Mucosa of rectum (tissue), 2 donors: ENCODE data around the gene CBY3.
"Not testable (repeated sequence)": the region's sequence is repeated elsewhere in the genome, so short reads cannot be mapped to it uniquely, and the experiment has no call there.

Experiments used
- H3K27ac ChIP-seq, 2 donors: one replicate each; pipeline ENCODE4 v1.7.0; 2013; ENCODE audit warnings: inconsistent platforms in 2 of 2, low read depth in 2 of 2, low read length in 2 of 2
- H3K27me3 ChIP-seq, 2 donors: one replicate each; pipeline ENCODE4 v1.7.0; 2013; ENCODE audit warnings: low read length in 2 of 2; ENCODE audit not compliant: control insufficient read depth in 2 of 2, insufficient read depth in 2 of 2
- H3K36me3 ChIP-seq, 2 donors: one replicate each; pipeline ENCODE4 v1.7.0; 2013; ENCODE audit warnings: low read length in 2 of 2; ENCODE audit not compliant: control insufficient read depth in 2 of 2, insufficient read depth in 2 of 2
- H3K4me1 ChIP-seq, 2 donors: one replicate each; pipeline ENCODE4 v1.7.0; 2013; ENCODE audit warnings: low read length in 2 of 2, mild to moderate bottlenecking in 1 of 2; ENCODE audit not compliant: control insufficient read depth in 2 of 2, insufficient read depth in 2 of 2
- H3K4me3 ChIP-seq, 2 donors: one replicate each; pipeline ENCODE4 v1.7.0; 2013; ENCODE audit warnings: low read length in 2 of 2
- H3K9ac ChIP-seq, 2 donors: one replicate each; pipeline ENCODE4 v1.7.0; 2013; ENCODE audit warnings: low read length in 2 of 2, low read depth in 1 of 2, mild to moderate bottlenecking in 1 of 2
- H3K9me3 ChIP-seq, 2 donors: one replicate each; pipeline ENCODE4 v1.7.0; 2013; ENCODE audit warnings: low read length in 2 of 2; ENCODE audit not compliant: control insufficient read depth in 2 of 2
- donor health status: healthy.
- donor health status: Normal muscosa, but diverticular disease.

Gene CBY3

GRCh38 chr5:179643141-179643920, 37.5 kb downstream of the CBY3 start:
- H3K27me3 ChIP-seq, H3K9ac ChIP-seq, H3K27ac ChIP-seq, H3K4me1 ChIP-seq, H3K9me3 ChIP-seq, H3K36me3 ChIP-seq, H3K4me3 ChIP-seq: not testable (repeated sequence)

- H3K27ac ChIP-seq, H3K27me3 ChIP-seq, H3K9me3 ChIP-seq, H3K4me3 ChIP-seq, H3K36me3 ChIP-seq, H3K4me1 ChIP-seq, H3K9ac ChIP-seq: not testable (repeated sequence)
Observed at GRCh38 chr5:179642626-179643025, 38.2 kb downstream of the CBY3 start.

- H3K9ac ChIP-seq, H3K27me3 ChIP-seq, H3K4me3 ChIP-seq, H3K36me3 ChIP-seq, H3K4me1 ChIP-seq, H3K27ac ChIP-seq, H3K9me3 ChIP-seq: not testable (repeated sequence)
Observed at GRCh38 chr5:179641745-179642144, 39.1 kb downstream of the CBY3 start.

- H3K27me3 ChIP-seq, H3K9me3 ChIP-seq, H3K4me1 ChIP-seq, H3K27ac ChIP-seq, H3K36me3 ChIP-seq, H3K4me3 ChIP-seq, H3K9ac ChIP-seq: not testable (repeated sequence)
Observed at GRCh38 chr5:179639296-179639695, 41.5 kb downstream of the CBY3 start.

GRCh38 chr5:179634370-179635172, 46.3 kb downstream of the CBY3 start:
- H3K9me3 ChIP-seq, H3K9ac ChIP-seq, H3K36me3 ChIP-seq, H3K27ac ChIP-seq, H3K4me3 ChIP-seq, H3K27me3 ChIP-seq, H3K4me1 ChIP-seq: not testable (repeated sequence)

GRCh38 chr5:179633501-179634369, 47.1 kb downstream of the CBY3 start:
- Histone ChIP-seq H3K9ac (peak overlapping the region; percentile 14 to 64), H3K4me3 (peak overlapping the region; percentile 64 to 69)
- not testable (repeated sequence) for H3K36me3 ChIP-seq, H3K9me3 ChIP-seq, H3K27me3 ChIP-seq, H3K4me1 ChIP-seq, H3K27ac ChIP-seq
